OCI-LY7 (cell line): ENCODE results near the gene LGR5. TPM values are rescaled to one million over a fixed set of nuclear protein-coding genes. Genes with fewer than 3 reads are reported as not detected.

ENCODE experiments used
- BruUV-seq: library from RNA; stranded (reverse); fragments of 400-500 nt; replicated peaks from 2 replicates; lab custom pipeline; 2021; lab: Mats Ljungman, UMichigan
- CTCF ChIA-PET: fragments of 300-600 bp; sonication (Branson Sonifier 250); formaldehyde crosslinking; loops from one replicate; lab custom pipeline; 2022; ENCODE audit warnings: antibody characterized with exemption; ENCODE audit not compliant: unreplicated experiment; lab: Charles Lee
- POLR2A ChIA-PET: fragments of 300-600 bp; sonication (Branson Sonifier 250); formaldehyde crosslinking; loops from one replicate; lab custom pipeline; 2022; ENCODE audit warnings: antibody characterized with exemption; lab: Charles Lee
- DNase-seq: peaks from one replicate; pipeline ENCODE4 v3.0.0-alpha.2; 2015; ENCODE audit warnings: low spot score
- H2AFZ ChIP-seq: fragments of 200-600 bp; sonication (generic), shearing (Covaris generic); 2 replicates; pipeline ENCODE4 v1.6.1; 2014; ENCODE audit warnings: mild to moderate bottlenecking, antibody characterized with exemption, low read length, moderate library complexity
- H3K27ac ChIP-seq: fragments of 200-600 bp; sonication (generic); 2 replicates; pipeline ENCODE4 v1.5.1; 2014; ENCODE audit warnings: mixed run types, low read depth, mild to moderate bottlenecking, moderate library complexity, low read length, inconsistent platforms; ENCODE audit not compliant: poor library complexity, severe bottlenecking
- H3K36me3 ChIP-seq: fragments of 200-600 bp; sonication (generic); 2 replicates; pipeline ENCODE4 v1.6.1; 2014; ENCODE audit warnings: mild to moderate bottlenecking, antibody characterized with exemption, low read length, moderate library complexity, mixed read lengths; ENCODE audit not compliant: insufficient read depth
- H3K4me1 ChIP-seq: fragments of 200-600 bp; sonication (generic); 2 replicates; pipeline ENCODE4 v1.5.1; 2014; ENCODE audit warnings: mild to moderate bottlenecking, low read length; ENCODE audit not compliant: insufficient read depth, poor library complexity, severe bottlenecking
- H3K4me2 ChIP-seq: fragments of 200-600 bp; sonication (generic); 2 replicates; pipeline ENCODE4 v1.6.1; 2014; ENCODE audit warnings: mild to moderate bottlenecking, low read length
- H3K4me3 ChIP-seq: fragments of 200-600 bp; sonication (generic); 2 replicates; pipeline ENCODE4 v1.5.1; 2014; ENCODE audit warnings: mild to moderate bottlenecking, low read depth, low read length; ENCODE audit not compliant: poor library complexity, severe bottlenecking
- H3K79me2 ChIP-seq: fragments of 200-600 bp; sonication (generic); 2 replicates; pipeline ENCODE4 v1.6.1; 2016; ENCODE audit warnings: low read depth, mild to moderate bottlenecking, low read length, moderate library complexity, mixed read lengths; ENCODE audit not compliant: insufficient read depth
- H3K9me2 ChIP-seq: fragments of 200-600 bp; sonication (generic); 2 replicates; pipeline ENCODE4 v1.6.1; 2016; ENCODE audit warnings: mild to moderate bottlenecking, low read length, mixed read lengths; ENCODE audit not compliant: insufficient read depth
- H3K9me3 ChIP-seq: fragments of 200-600 bp; sonication (generic); 2 replicates; pipeline ENCODE4 v1.6.1; 2014; ENCODE audit warnings: mild to moderate bottlenecking, mixed run types, low read length, mixed read lengths
- H4K20me1 ChIP-seq: fragments of 200-600 bp; sonication (generic); 2 replicates; pipeline ENCODE4 v1.6.1; 2014; ENCODE audit warnings: mild to moderate bottlenecking, antibody characterized with exemption, low read length, moderate library complexity, mixed read lengths; ENCODE audit not compliant: insufficient read depth
- CTCF ChIP-seq: fragments of 200-600 bp; sonication (generic); conservative IDR thresholded peaks from 2 replicates; pipeline ENCODE4 v1.5.1; 2014; ENCODE audit warnings: mild to moderate bottlenecking, antibody characterized with exemption, low read length, moderate library complexity, mixed read lengths
- EZH2phosphoT487 ChIP-seq: fragments of 200-600 bp; sonication (generic); IDR thresholded peaks from 2 replicates; pipeline ENCODE4 v1.6.1; 2018; ENCODE audit warnings: low read depth, borderline replicate concordance, mild to moderate bottlenecking, mixed run types, antibody characterized with exemption, low read length, moderate library complexity, mixed read lengths
- intact Hi-C: fragments of 100-400 bp; cut with micrococcal nuclease; formaldehyde crosslinking; loops from one replicate; pipeline ENCODE4 v1.10.0; 2022; ENCODE audit not compliant: unreplicated experiment
- total RNA-seq, 2 experiments: library from RNA; depleted of rRNA in 1 of 2; stranded (reverse); fragments of >200 nt in 1 of 2; shearing (Covaris generic) in 1 of 2; gene quantifications; 2 replicates each; pipeline ENCODE4 v1.2.3, GENCODE V29; 2014 to 2022

The LGR5 gene
- total RNA-seq, 2 experiments from 2014 or later = 0.51 TPM; not detected in 1

DNA sequence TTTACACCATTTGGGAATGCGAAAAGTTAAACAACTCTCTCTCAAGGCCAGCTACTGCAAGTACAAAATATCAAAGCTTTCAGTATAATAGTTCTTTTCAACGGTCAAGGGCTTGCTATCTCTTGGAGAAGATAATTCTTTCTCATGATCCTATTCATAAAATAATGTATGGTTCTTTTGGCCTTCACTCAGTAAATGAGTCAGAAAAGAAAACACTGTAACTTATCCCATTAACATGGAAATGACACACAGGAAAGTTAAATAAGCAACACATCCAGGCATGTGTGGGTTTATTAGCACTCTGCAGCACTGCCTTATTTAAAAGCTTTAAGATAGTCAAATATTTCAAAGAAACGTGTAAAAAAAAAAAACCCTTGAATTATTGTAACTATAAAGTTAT is 187.2 kb downstream of the LGR5 start:
- Histone ChIP-seq H4K20me1 (peaks cover 6% of the 10 kb centered on the region; the same call in 1 of the 2 replicates), H3K4me1 (peaks cover 11% of the 10 kb centered on the region), H3K4me3 (no peak overlapping the region), H3K9me2 (no peaks in the 10 kb centered on the region), H3K27ac (no peak overlapping the region), H3K4me2 (no peak overlapping the region), H3K79me2 (0 out of 2 replicates have a peak, but pooled peaks cover 8% of the 10 kb centered on the region), H2AFZ (no peak overlapping the region), H3K9me3 (no peaks in the 10 kb centered on the region), H3K36me3 (peaks cover 99% of the 10 kb centered on the region)
- intact Hi-C loops = no loop called here
- ChIA-PET POLR2A (interaction anchor here (0.8 to 2.7 kb wide), 4 partner anchors 10 to 127 kb away, joined by 3 to 8 read pairs (median 3); no protein-coding TSS in a partner anchor), CTCF (no interaction called here)
- no peak for TF ChIP-seq EZH2phosphoT487
- TF ChIP-seq CTCF = no peak
- DNase-seq = no peak
- BruUV-seq = no TSS peak

DNA sequence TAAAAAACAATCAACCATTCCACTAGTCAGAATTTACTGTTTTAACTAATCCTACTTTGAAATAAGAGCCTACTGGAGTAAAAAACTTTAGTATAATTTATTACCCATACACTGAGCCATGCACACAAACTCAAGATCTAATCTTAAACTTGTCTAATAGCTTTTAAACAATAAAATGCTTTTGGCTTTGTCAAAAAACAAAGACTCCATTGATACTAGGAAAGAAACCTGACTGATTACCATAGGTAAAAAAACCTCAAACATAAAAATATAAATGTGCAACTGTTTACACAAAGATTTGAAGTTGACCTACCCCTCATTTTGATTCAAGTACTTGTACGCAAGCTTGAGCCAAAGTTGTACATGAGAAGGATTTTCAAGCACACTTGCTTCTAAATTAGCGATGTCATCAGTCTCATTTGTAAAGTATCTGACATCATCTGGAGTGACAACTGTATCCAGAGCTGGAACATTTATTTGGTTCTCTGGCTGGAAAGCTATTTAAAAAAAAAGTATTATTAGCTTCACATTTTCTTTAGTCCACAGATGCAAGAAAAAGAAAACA is 187.9 kb downstream of the LGR5 start:
- DNase-seq = no peak
- peaks cover 6% of the 10 kb centered on the region; the same call in 1 of the 2 replicates for H4K20me1 ChIP-seq
- no peak for TF ChIP-seq EZH2phosphoT487
- TF ChIP-seq CTCF = no peak
- H2AFZ ChIP-seq = no peak overlapping the region
- no peak overlapping the region for H3K4me2 ChIP-seq
- ChIA-PET CTCF (no interaction called here), POLR2A (interaction anchor here (0.8 to 2.7 kb wide), 5 partner anchors 9 to 127 kb away, joined by 3 to 8 read pairs (median 3); no protein-coding TSS in a partner anchor)
- intact Hi-C loops = no loop called here
- H3K9me3 ChIP-seq = no peaks in the 10 kb centered on the region
- BruUV-seq = no TSS peak
- H3K27ac ChIP-seq = no peak overlapping the region
- H3K36me3 ChIP-seq = peaks cover 99% of the 10 kb centered on the region
- H3K9me2 ChIP-seq = no peaks in the 10 kb centered on the region
- H3K79me2 ChIP-seq = 0 out of 2 replicates have a peak, but pooled peaks cover 8% of the 10 kb centered on the region
- H3K4me1 ChIP-seq = peaks cover 11% of the 10 kb centered on the region
- no peak overlapping the region for H3K4me3 ChIP-seq

Other genes starting within 250 kb of the LGR5 start
- gene ZFC3H1, start 224.1 kb downstream of the LGR5 start, total RNA-seq (2014; rRNA removed; shearing (Covaris generic)) = 31.1 and 45.8 TPM in 2 replicates
- gene ZFC3H1, start 224.1 kb downstream of the LGR5 start, total RNA-seq (2022) = 66.8 and 75.9 TPM in 2 replicates
- 3.6 and 8.2 TPM in 2 replicates for gene THAP2, start 224.5 kb downstream of the LGR5 start, total RNA-seq (2014; rRNA removed; shearing (Covaris generic))
- 9.3 and 10.2 TPM in 2 replicates for gene THAP2, start 224.5 kb downstream of the LGR5 start, total RNA-seq (2022)
- gene TMEM19, start 246.3 kb downstream of the LGR5 start, total RNA-seq (2014; rRNA removed; shearing (Covaris generic)) = 38.3 and 44.1 TPM in 2 replicates
- 40.4 and 47.5 TPM in 2 replicates for gene TMEM19, start 246.3 kb downstream of the LGR5 start, total RNA-seq (2022)